GM10847 (cell line): ENCODE measurements around the gene SAC3D1.

Source experiments
- POLR2A ChIP-seq: IDR thresholded peaks from 2 replicates; pipeline ENCODE4 v1.6.1; 2011; ENCODE audit not compliant: insufficient read length; ENCODE audit errors: extremely low read depth

The SAC3D1 gene

DNA sequence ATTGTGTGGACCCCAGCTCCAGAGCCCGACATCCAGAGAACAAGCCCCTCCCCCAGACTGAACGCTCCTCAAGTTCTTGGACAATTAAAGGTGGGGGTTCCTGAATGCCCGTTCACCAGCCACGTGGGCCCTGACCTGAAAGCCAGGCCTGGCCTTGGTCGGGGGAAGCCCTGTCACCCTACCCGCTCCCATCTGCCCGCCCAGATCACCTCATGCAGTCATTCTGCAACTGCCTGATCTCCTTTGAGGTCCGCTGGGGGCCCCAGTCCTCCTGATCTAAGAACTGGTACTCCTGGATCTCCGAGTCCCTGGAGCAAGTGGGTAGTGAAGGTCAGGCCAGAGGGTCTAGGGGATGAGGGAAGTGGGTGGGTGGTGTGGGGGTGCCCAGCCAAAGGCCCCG is 26.4 kb downstream of the SAC3D1 start:
- no peak for TF ChIP-seq POLR2A

DNA sequence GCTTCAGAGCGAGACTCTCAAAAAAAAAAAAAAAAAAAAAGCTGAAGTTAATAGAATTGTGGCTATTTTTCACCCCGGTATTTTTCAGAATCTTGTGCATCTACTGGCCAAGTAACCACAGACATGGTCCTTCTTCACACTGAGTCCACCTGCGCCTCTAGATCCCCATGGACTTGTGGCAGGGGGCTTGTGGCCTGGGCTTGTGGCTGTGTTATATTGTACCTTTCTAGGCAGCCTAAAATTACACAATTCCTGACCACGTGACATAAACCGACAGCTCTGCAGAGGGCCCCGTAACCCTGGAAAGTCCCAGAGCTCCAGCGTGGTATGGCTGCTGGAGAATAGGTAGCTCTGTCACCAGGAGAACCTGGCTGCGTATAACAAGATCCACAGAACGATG is 28.2 kb downstream of the SAC3D1 start:
- no peak for TF ChIP-seq POLR2A

- TF ChIP-seq POLR2A = no peak
Measured at GRCh38 chr11:65071907-65072630, 31.1 kb downstream of the SAC3D1 start.

DNA sequence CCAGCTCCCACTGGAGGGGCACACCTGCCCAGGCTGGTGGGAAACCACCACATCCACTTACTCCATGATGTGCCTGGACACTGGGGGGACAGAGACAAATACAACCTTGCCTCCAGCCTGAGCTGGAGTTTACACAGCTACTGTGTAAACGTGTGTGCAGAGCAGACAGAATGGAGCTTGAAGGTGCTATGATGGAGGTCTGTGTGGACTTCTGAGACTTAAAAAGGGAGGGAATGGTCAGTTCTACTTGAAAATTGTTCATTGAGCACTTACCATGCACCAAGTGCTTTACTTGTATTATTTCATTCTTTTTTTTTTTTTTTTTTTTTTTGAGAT is 31.6 kb downstream of the SAC3D1 start:
- no peak for TF ChIP-seq POLR2A

DNA sequence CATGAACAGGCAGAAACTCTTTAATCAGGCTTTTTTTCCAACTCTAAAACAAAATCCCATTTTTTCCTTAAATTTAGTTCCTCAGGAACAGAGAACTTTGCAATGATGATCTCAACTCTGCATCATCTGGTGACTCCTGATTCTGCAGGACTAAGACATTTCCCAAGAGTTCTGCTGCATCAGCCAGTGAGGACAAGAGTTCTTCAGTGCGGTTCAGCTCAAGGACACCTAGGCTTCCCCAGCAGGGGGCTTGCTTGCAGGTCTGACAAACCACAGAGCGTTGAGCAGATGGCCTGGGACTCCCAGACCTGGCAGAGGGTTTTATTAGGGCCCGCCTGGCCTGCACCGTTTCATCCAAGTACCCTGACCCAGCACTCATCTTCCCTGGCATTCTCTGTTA is 36.4 kb downstream of the SAC3D1 start:
- no peak for TF ChIP-seq POLR2A

DNA sequence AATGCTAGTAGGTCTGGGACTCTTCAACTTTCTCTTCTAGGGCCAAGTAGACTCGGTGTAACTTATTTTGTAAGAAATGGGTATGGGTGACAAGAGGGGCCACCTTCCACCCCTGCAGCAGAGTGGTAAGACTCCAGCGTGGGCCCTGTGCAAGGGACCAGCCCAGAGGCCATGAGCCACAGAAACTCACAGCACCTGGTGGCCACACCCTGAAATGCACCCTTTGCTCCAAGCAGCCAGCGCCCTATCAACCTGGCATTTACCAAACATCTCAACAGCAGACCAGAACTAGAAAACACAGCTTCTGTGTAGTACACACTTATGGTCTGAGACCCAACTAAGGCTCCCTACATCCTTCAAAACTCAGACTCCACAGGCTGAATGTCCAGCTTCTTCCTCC is 37.1 kb downstream of the SAC3D1 start:
- TF ChIP-seq POLR2A = no peak

DNA sequence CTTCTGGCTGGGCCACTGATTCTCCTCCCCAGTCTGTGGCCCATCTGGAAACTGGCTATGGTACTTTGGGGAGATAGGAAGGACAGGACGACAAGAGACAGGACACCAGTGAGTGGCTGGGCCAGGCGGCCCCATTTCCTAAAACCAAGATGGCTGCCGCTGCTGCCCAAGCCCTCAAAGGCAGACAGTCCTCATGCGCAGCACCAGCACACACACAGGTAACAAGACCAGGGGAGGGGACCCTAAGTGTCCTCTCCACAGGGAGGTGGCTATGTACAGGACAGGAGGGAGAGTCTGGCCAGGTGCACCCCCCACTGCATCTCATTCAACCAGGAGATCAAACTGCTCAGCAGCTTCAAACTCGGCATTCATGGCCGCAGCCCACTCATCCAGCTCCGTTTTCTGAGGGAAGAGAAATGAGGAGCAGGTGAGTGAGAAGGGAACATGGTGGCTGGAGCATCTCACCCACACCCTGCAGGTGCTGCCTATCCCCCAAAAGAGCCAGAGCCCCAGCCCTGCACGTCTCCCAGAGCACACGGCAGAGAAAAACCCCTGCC is 37.9 kb downstream of the SAC3D1 start:
- TF ChIP-seq POLR2A = no peak

- TF ChIP-seq POLR2A = no peak
Measured at GRCh38 chr11:65083134-65083833, 42.3 kb downstream of the SAC3D1 start.

DNA sequence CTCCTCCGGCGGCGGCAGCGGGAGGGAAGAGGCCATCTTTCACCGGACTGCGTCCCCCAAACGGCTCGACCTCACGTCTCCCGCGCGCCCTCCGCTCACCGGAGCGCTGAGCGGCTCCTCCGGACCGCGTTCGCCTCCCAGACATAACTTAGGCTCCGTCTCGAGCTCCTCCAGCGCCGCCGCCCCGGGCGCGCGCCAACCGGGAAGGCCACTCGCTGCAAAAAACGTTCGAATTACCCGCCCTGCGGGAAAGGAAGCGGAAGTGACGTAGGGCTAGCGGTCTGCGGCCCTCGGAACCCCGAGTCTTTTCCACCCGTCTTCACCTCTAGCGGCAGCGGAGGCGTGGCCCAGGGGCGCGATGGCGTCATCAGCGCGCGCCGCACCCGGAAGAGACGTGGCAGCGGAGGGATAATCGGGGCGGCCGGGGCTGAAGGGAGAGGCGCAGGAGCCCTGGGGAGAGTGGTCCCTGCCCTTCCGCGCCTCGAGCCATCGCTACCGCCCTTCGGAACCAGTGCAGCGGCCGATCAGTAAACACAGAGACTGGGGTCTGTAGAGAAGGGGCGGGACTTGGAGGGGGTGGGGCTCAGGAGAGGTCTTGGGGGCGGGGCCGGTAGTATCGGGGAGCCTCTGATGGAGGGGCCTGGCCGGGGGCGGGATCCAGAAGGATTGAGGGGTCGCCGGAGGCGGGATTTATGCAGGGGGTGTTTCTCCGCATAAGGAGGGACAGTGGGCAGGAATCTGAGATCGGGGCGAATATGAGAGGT is 43.0 kb downstream of the SAC3D1 start, which contains the start of the genes CDCA5 and ZFPL1:
CDCA5 (minus strand) TSS at position 207 of the 764 bp plus-strand sequence; CDS start at position 145, 62 bp downstream.
ZFPL1 (plus strand) TSS at position 389 of the 764 bp plus-strand sequence. CDS start 477 bp downstream, outside the sequence.
- TF ChIP-seq POLR2A = peak; percentile 68

- no peak for TF ChIP-seq POLR2A
Measured at GRCh38 chr11:65084598-65085375, 43.8 kb downstream of the SAC3D1 start.

GRCh38 chr11:65085446-65085845 is 44.4 kb downstream of the SAC3D1 start:
- TF ChIP-seq POLR2A = no peak

DNA sequence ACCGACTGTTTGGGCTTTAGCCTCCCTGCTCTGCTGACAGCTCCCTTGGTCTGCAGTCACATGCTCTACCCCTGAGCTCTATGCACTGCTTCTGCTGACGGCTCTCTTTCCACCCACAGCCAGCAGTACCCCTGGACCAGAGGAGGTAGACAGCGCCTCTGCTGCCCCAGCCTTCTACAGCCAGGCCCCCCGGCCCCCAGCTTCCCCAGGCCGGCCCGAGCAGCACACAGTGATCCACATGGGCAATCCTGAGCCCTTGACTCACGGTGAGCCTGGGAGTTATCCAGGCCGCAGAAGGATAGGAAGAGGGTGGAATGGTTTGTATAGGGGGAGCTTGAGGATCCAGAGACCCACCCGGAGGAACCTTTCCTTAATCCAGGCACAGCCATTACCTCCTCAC is 45.8 kb downstream of the SAC3D1 start:
- TF ChIP-seq POLR2A = no peak

DNA sequence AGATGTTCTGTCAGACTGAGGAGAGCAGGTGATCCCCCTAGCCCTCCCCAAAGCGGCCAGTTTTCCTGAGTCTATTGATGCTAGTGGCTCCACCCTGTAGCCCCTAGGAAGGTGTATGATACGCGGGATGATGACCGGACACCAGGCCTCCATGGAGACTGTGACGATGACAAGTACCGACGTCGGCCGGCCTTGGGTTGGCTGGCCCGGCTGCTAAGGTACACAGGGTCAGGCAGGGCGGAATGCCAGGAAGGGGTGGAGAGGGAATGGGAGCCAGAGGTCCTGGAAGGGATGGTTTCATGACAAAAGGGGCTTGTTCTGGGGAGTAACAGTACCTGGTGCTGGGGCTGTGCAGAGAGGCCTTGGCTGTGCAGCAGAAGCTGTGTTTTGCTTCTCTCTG is 46.2 kb downstream of the SAC3D1 start:
- no peak for TF ChIP-seq POLR2A

DNA sequence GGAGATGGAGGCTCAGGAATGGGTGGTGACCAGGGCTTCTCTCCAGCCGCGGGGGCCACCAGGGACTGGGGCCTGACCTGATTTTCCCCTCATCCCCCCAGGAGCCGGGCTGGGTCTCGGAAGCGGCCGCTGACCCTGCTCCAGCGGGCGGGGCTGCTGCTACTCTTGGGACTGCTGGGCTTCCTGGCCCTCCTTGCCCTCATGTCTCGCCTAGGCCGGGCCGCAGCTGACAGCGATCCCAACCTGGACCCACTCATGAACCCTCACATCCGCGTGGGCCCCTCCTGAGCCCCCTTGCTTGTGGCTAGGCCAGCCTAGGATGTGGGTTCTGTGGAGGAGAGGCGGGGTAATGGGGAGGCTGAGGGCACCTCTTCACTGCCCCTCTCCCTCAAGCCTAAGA is 46.8 kb downstream of the SAC3D1 start:
- TF ChIP-seq POLR2A = no peak

- no peak for TF ChIP-seq POLR2A
Measured at GRCh38 chr11:65089621-65090020, 48.6 kb downstream of the SAC3D1 start.

DNA sequence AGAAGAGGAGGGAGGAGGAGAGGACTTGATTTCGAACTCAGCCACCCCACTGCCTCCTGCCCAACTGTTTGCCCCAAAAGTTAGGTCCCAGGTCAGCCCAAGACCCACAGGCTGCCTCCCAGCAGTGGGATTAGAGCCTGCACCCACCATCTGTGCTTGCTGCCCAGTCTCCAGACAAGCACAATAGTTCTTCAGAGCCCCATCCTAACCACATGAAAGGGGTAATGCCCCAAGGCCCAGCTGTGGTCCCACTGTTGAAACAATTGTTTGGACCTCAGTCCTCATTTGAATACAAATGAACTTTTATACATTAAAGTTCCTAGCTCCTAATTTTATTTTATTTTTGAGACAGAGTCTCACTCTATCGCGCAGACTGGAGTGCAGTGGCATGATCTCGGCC is 49.6 kb downstream of the SAC3D1 start:
- TF ChIP-seq POLR2A = no peak
